GM12892 (cell line): ENCODE results near the gene BEX4.

Experiments
- POLR2A ChIP-seq: IDR thresholded peaks from 2 replicates; pipeline ENCODE4 v1.6.1; 2011; ENCODE audit warnings: low read depth, low read length, control low read depth
- POLR2AphosphoS5 ChIP-seq: IDR thresholded peaks from 2 replicates; pipeline ENCODE4 v1.6.1; 2011; ENCODE audit warnings: low read depth, low read length, control low read depth

DNA sequence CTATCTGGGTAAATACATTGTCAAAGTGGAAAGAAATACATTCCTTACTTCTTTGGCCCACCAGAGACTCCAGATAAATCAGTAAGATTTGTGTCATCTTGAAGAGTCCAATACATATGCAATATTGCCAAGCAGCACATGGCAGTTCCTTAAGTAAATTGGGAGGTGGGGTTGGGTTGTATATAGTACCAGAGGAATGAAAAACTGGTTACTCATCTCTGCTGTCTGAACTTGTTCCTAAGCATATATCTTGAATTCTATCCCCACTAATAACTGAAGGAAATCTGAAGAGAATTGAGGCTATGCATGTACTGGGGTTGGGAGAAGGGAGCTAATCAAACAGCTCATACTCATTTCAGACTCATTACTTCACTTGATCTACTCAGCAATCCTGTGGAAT, 25.2 kb downstream of the BEX4 start:
- TF ChIP-seq POLR2A (no peak), POLR2AphosphoS5 (no peak)
